DOHH2 (cell line): Measurements from ENCODE around the gene ORAI3.

ENCODE experiments used
- H3F3A ChIP-seq: fragments of 200-600 bp; sonication (generic), shearing (Covaris generic); 2 replicates; pipeline ENCODE4 v1.6.0; 2016; ENCODE audit warnings: antibody characterized with exemption, mild to moderate bottlenecking; ENCODE audit not compliant: control insufficient read depth, insufficient read depth
- H3K27ac ChIP-seq: fragments of 200-600 bp; sonication (generic); 2 replicates; pipeline ENCODE4 v1.5.1; 2014; ENCODE audit warnings: low read depth, mild to moderate bottlenecking, low read length, moderate library complexity
- H3K27me3 ChIP-seq: fragments of 200-600 bp; sonication (generic); 2 replicates; pipeline ENCODE4 v1.6.1; 2014; ENCODE audit warnings: mild to moderate bottlenecking, low read length, mixed read lengths; ENCODE audit not compliant: control insufficient read depth
- H3K36me3 ChIP-seq: fragments of 200-600 bp; sonication (generic); 2 replicates; pipeline ENCODE4 v1.6.1; 2014; ENCODE audit warnings: mild to moderate bottlenecking, low read length, moderate library complexity, mixed read lengths; ENCODE audit not compliant: control insufficient read depth
- H3K4me1 ChIP-seq: fragments of 200-600 bp; sonication (generic); 2 replicates; pipeline ENCODE4 v1.6.1; 2014; ENCODE audit warnings: mild to moderate bottlenecking, low read length, mixed read lengths; ENCODE audit not compliant: control insufficient read depth
- H3K4me2 ChIP-seq: fragments of 200-600 bp; sonication (generic); 2 replicates; pipeline ENCODE4 v1.6.0; 2014; ENCODE audit warnings: mild to moderate bottlenecking, low read length, moderate library complexity
- H3K4me3 ChIP-seq: fragments of 200-600 bp; sonication (generic); 2 replicates; pipeline ENCODE4 v1.5.1; 2014; ENCODE audit warnings: mild to moderate bottlenecking, low read length, mixed read lengths
- H3K79me2 ChIP-seq: fragments of 200-600 bp; sonication (generic); 2 replicates; pipeline ENCODE4 v1.6.1; 2014; ENCODE audit warnings: mild to moderate bottlenecking, low read length, mixed read lengths; ENCODE audit not compliant: control insufficient read depth
- H3K9me2 ChIP-seq: fragments of 200-600 bp; sonication (generic); replicated peaks from 2 replicates; pipeline ENCODE4 v1.6.1; 2014; ENCODE audit warnings: mild to moderate bottlenecking, low read length, mixed read lengths; ENCODE audit not compliant: control insufficient read depth
- H3K9me3 ChIP-seq: fragments of 200-600 bp; sonication (generic); 2 replicates; pipeline ENCODE4 v1.6.1; 2014; ENCODE audit warnings: antibody characterized with exemption, low read length, mixed read lengths; ENCODE audit not compliant: control insufficient read depth, insufficient read depth
- H4K20me1 ChIP-seq: fragments of 200-600 bp; sonication (generic); 2 replicates; pipeline ENCODE4 v1.6.0; 2014; ENCODE audit warnings: low read depth, mild to moderate bottlenecking, antibody characterized with exemption, low read length, moderate library complexity; ENCODE audit not compliant: control insufficient read depth, insufficient read depth
- CTCF ChIP-seq: fragments of 200-600 bp; sonication (generic); IDR thresholded peaks from one replicate; pipeline ENCODE4 v1.5.1; 2014; ENCODE audit warnings: antibody characterized with exemption, mild to moderate bottlenecking, low read depth, low read length; ENCODE audit not compliant: poor library complexity, severe bottlenecking
- EZH2phosphoT487 ChIP-seq: fragments of 200-600 bp; sonication (generic); IDR thresholded peaks from 2 replicates; pipeline ENCODE4 v1.6.1; 2017; ENCODE audit warnings: borderline replicate concordance, mild to moderate bottlenecking, antibody characterized with exemption, low read length, moderate library complexity, mixed read lengths

ORAI3 gene

GRCh38 chr16:30948667-30949649 lies at the start of gene ORAI3:
ORAI3 (plus strand) TSS chr16:30949068; CDS start chr16:30949290, 222 bp downstream.
- Histone ChIP-seq H3F3A (peaks cover 18% of the 10 kb centered on the region), H3K27ac (peak within 1 kb of the TSS; percentile 54), H3K27me3 (no peaks in the 10 kb centered on the region), H3K4me3 (peak within 1 kb of the TSS; percentile 83), H3K4me2 (peak within 1 kb of the TSS; percentile 99), H3K79me2 (peaks cover 5% of the 10 kb centered on the region; the same call in 1 of the 2 replicates), H3K4me1 (peaks cover 29% of the 10 kb centered on the region), H3K9me2 (no peaks in the 10 kb centered on the region), H4K20me1 (no peaks in the 10 kb centered on the region), H3K36me3 (peaks cover 17% of the 10 kb centered on the region), H3K9me3 (no peaks in the 10 kb centered on the region)
- TF ChIP-seq EZH2phosphoT487 (no peak), CTCF (no peak)

- H3K27me3 ChIP-seq = no peaks in the 10 kb centered on the region
- H3F3A ChIP-seq = peaks cover 53% of the 10 kb centered on the region
- H3K79me2 ChIP-seq = no peaks in the 10 kb centered on the region
- no peak for TF ChIP-seq EZH2phosphoT487
- TF ChIP-seq CTCF = no peak
- H4K20me1 ChIP-seq = no peaks in the 10 kb centered on the region
- H3K9me3 ChIP-seq = peaks cover 5% of the 10 kb centered on the region; the same call in 1 of the 2 replicates
- H3K27ac ChIP-seq = no peak overlapping the region
- no peaks in the 10 kb centered on the region for H3K9me2 ChIP-seq
- H3K36me3 ChIP-seq = no peaks in the 10 kb centered on the region
- H3K4me1 ChIP-seq = peaks cover 67% of the 10 kb centered on the region
- no peak overlapping the region for H3K4me3 ChIP-seq
- H3K4me2 ChIP-seq = no peak overlapping the region
Measured at GRCh38 chr16:30899794-30900193, 49.1 kb upstream of the ORAI3 start.

- H3K4me3 ChIP-seq = no peak overlapping the region
- H3K27ac ChIP-seq = no peak overlapping the region
- no peak overlapping the region for H3K4me2 ChIP-seq
- H3K9me3 ChIP-seq = peaks cover 5% of the 10 kb centered on the region; the same call in 1 of the 2 replicates
- peaks cover 64% of the 10 kb centered on the region for H3K4me1 ChIP-seq
- H3K36me3 ChIP-seq = no peaks in the 10 kb centered on the region
- no peaks in the 10 kb centered on the region for H3K9me2 ChIP-seq
- TF ChIP-seq CTCF = no peak
- no peak for TF ChIP-seq EZH2phosphoT487
- no peaks in the 10 kb centered on the region for H3K27me3 ChIP-seq
- no peaks in the 10 kb centered on the region for H3K79me2 ChIP-seq
- peaks cover 46% of the 10 kb centered on the region for H3F3A ChIP-seq
- no peaks in the 10 kb centered on the region for H4K20me1 ChIP-seq
Measured at GRCh38 chr16:30900588-30900987, 48.3 kb upstream of the ORAI3 start.
